ENCODE results near the gene PIGP. TPM values are rescaled to one million over a fixed set of nuclear protein-coding genes. Genes with fewer than 3 reads are reported as not detected.

PIGP gene
- polyA plus RNA-seq, 6 donors from 2014 or later, result 30.6 to 58.7 (median 36.7) TPM

DNA sequence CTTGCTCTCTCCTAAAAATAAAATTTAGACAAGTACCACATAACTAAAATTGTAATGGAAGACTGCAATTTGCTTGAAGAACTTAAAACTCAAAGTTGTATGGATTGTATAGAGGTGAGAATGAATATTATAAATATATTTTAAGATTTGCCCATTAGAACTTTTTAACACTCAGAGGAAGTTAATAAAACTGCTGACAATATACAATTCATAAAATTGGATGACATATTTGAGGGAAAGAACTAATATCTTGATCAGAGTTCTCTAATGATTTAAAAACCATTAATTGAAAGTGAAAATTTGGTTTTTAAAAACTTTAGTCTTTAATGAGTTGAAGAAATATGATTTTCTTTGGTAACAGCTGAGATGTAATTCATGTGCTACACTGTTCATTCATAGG is 21.1 kb upstream of the PIGP start:
- Mint-ChIP-seq H3K4me1 (no peaks in the 10 kb centered on the region), H3K4me3 (no peak overlapping the region), H3K27me3 (no peaks in the 10 kb centered on the region), H3K9me3 (no peaks in the 10 kb centered on the region), H3K27ac (no peak overlapping the region), H3K36me3 (peaks cover 0 to 32% of the 10 kb centered on the region in 2 donors)
- DNase-seq (no peak), ATAC-seq (ENCODE audit: low read depth in 2 of 2) (no peak)

DNA sequence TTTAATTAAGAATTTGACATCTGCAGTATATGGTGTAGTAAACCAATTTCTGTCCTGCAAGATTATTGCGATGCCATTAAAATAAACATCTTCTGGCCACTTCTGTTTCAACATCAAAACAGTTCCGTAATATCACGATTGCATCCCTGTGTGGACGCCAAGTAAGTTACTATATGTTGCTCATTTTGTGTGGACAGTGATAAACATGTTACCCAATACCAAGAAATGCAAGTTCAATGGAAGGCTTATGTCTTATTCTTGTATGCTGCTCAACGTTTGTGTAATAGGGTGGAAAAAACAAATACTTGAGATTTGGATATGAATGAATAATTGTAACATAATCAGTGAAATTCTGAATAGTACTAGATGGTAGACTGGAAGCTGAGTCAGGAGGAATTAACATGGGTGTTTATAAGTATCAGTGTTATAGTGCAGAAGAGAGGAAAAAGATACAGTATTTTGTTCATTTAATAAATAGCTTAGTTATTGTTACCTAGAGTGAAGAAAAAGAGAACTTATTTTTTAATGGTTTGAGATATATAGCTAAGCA is 15.4 kb upstream of the PIGP start:
- H3K4me1 Mint-ChIP-seq, result peaks cover 10 to 11% (median 11%) of the 10 kb centered on the region in 3 donors
- peaks cover 0 to 26% of the 10 kb centered on the region in 2 donors for H3K36me3 Mint-ChIP-seq
- H3K4me3 Mint-ChIP-seq, result no peak overlapping the region
- no peaks in the 10 kb centered on the region for H3K9me3 Mint-ChIP-seq
- DNase-seq (no peak), ATAC-seq (ENCODE audit: low read depth in 2 of 2) (no peak)
- no peaks in the 10 kb centered on the region for H3K27me3 Mint-ChIP-seq
- H3K27ac Mint-ChIP-seq, result no peak overlapping the region

DNA sequence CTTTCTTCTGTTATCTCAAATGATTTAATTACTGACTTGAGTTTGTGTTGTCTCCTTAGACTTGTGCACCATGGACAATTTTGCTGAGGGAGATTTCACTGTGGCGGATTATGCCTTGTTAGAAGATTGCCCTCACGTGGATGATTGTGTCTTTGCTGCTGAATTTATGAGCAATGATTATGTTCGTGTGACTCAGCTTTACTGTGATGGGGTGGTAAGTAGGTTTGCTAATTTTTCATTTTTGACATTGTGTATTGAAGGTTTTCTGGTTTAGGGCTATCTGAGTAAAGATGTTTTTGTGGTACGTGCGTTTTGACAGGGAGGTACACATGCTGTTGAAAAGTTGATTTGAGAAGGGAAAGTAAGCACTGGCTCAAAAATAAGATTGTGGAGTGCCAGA is 14.3 kb upstream of the PIGP start:
- no peaks in the 10 kb centered on the region for H3K27me3 Mint-ChIP-seq
- H3K4me3 Mint-ChIP-seq, result no peak overlapping the region
- H3K4me1 Mint-ChIP-seq, result peaks cover 16 to 19% (median 16%) of the 10 kb centered on the region in 3 donors
- no peak for DNase-seq
- H3K9me3 Mint-ChIP-seq, result no peaks in the 10 kb centered on the region
- no peak overlapping the region for H3K27ac Mint-ChIP-seq
- peak in 1 of 2 donors; percentile 30 for ATAC-seq (ENCODE audit: low read depth in 2 of 2)
- peaks cover 0 to 22% of the 10 kb centered on the region in 2 donors for H3K36me3 Mint-ChIP-seq

DNA sequence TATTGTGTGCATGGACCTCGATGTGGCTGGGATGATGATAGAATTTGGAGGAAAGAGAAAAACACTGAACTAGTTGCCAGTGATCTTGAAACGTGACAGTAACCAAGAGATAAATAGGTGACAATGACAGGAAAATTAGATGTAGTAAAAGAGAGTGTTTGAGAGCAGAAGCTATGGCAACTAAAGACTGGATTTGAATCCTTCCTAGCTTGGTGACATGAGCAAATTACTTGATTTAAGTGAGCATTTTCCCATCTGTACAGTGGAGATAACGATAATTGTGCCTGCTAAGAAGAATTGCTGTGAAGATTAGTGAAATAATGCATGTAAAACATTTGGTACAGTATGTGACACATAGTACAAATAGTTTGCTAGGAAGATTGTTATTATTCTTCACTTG is 12.9 kb upstream of the PIGP start:
- Mint-ChIP-seq H3K4me3 (no peak overlapping the region), H3K4me1 (peaks cover 16 to 22% (median 17%) of the 10 kb centered on the region in 3 donors), H3K36me3 (peaks cover 0 to 15% of the 10 kb centered on the region in 2 donors), H3K9me3 (no peaks in the 10 kb centered on the region), H3K27me3 (no peaks in the 10 kb centered on the region), H3K27ac (no peak overlapping the region)
- DNase-seq (no peak), ATAC-seq (ENCODE audit: low read depth in 2 of 2) (no peak)

DNA sequence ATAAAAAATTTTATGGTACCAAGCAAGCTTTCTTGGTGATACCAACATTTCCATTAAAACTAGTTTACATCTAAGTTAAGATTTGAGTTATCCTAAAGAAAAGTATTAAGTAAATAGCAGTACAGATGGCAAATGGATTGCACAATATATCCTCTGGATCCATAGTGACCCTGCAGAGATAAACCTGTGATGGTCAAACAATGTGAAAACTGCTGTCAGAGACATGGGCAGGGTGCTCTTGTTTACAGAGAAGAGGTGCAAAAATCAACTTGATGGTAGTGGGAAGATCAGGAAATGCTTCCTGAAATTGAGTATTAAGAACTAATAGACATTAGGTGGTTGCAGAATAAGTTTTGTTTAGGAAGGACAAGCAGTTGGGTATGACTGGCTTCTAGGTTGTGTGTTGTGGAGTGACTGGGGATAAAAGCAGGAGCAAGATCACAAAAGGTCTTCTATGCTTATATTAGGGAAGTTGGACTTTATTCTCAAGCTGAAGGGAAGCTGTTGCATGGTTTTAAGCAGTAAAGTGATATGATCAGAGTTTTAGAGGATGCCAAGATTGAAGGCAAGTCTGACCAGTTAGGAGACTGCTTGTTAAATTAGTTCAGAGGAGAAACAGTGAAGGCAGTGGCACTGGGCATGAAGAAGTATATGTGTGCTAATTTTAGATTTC is 10.1 kb upstream of the PIGP start:
- peak overlapping the region in 2 of 8 donors; percentile 3 to 29 for H3K4me3 Mint-ChIP-seq
- peaks cover 27 to 30% (median 29%) of the 10 kb centered on the region in 3 donors for H3K4me1 Mint-ChIP-seq
- H3K9me3 Mint-ChIP-seq, result peaks cover 3 to 20% (median 8%) of the 10 kb centered on the region in 7 donors

DNA sequence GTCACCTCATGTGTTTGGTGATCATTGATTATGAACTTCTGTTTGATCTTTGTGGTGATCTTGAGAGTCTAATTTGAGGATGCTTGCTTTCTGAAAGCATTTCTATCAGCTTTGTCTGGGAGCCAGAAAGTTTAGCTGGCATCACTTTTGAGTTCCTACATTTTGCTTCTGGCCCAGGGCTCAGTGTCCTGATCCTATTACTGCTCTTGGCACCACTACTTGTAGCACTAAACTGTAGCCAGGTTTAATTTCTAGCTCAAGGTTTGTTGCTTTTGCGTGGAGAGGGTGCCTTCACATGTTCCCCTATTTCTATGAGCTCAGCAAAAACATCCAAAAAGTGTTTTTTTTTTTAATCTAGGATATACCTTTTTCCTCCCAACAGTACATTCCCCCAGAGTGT is 9.5 kb upstream of the PIGP start:
- Mint-ChIP-seq H3K4me1 (peaks cover 31 to 37% (median 34%) of the 10 kb centered on the region in 3 donors), H3K9me3 (peaks cover 3 to 20% (median 8%) of the 10 kb centered on the region in 7 donors)

More for the DNA sequence above, 10.1 kb upstream of the PIGP start:
- Mint-ChIP-seq H3K27me3 (no peaks in the 10 kb centered on the region), H3K27ac (peak overlapping the region in 3 of 6 donors; percentile 1 to 27 (median 10)), H3K36me3 (peaks cover 11 to 13% of the 10 kb centered on the region in 2 donors)
- no peak for ATAC-seq (ENCODE audit: low read depth in 2 of 2)
- DNase-seq, result no peak

DNA sequence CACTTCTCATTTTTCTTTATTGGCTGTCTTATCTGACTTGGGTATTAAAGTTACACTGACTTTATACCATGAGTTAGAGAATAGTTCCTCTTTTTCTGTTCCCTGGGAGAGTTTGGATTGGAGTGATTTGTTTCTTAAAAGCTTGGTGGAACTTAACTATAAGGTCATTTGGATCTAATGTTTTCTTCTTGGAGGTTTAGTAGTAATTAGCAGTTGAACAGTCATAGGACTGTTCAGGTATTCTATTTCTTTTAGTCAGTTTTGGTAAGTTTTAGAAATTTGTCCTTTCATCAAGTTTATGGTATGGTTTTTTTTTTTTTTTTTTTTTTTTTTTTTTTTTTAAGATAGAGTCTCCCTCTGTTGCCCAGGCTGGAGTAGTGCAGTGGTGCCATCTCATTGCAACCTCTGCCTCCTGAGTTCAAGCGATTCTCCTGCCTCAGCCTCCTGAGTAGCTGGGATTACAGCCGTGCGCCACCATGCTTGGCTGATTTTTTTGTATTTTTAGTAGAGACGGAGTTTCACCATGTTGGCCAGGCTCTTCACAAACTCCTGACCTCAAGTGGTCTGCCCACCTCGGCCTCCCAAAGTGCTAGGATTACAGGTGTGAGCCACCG is 6.4 kb upstream of the PIGP start:
- H3K4me3 Mint-ChIP-seq, result peak overlapping the region in 1 of 8 donors; percentile 8
- peaks cover 3 to 20% (median 8%) of the 10 kb centered on the region in 7 donors for H3K9me3 Mint-ChIP-seq
- ATAC-seq (ENCODE audit: low read depth in 2 of 2) (peak; percentile 62 to 69), DNase-seq (peak; percentile 32)
- peaks cover 35 to 51% (median 48%) of the 10 kb centered on the region in 3 donors for H3K4me1 Mint-ChIP-seq
- H3K27me3 Mint-ChIP-seq, result no peaks in the 10 kb centered on the region
- H3K27ac Mint-ChIP-seq, result peak overlapping the region; percentile 2 to 82 (median 40)
- H3K36me3 Mint-ChIP-seq, result peaks cover 11 to 13% of the 10 kb centered on the region in 2 donors

More for the DNA sequence above, 9.5 kb upstream of the PIGP start:
- Mint-ChIP-seq H3K27me3 (no peaks in the 10 kb centered on the region), H3K27ac (peak overlapping the region in 1 of 6 donors; percentile 6), H3K4me3 (no peak overlapping the region), H3K36me3 (peaks cover 11 to 13% of the 10 kb centered on the region in 2 donors)
- ATAC-seq (ENCODE audit: low read depth in 2 of 2), result no peak
- DNase-seq, result no peak

DNA sequence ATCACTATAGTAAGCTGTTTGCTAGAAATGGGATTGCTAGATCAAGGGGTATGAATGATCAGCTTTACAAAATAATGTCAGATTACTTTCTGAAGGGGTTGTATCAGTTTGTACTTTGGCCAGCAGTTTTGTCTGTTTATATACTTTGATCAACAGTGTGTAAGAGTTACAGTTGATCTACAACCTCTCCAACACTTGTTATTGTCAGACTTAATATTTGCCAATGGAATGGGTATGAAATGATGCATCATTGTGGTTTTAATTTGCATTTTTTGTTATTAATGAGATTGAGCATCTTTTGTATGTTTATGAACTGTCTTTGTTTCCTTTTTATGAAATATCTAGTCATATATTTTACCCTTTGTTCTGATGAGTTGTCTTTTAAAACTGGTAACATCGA is 4.5 kb upstream of the PIGP start:
- Mint-ChIP-seq H3K27me3 (peaks cover 0 to 4% (median 0%) of the 10 kb centered on the region in 3 donors), H3K36me3 (peaks cover 5 to 13% of the 10 kb centered on the region in 2 donors), H3K27ac (peak overlapping the region in 2 of 6 donors; percentile 37 to 55), H3K4me1 (peaks cover 28 to 41% (median 40%) of the 10 kb centered on the region in 3 donors), H3K4me3 (peak overlapping the region in 1 of 8 donors; percentile 39), H3K9me3 (peaks cover 3 to 20% (median 8%) of the 10 kb centered on the region in 7 donors)
- DNase-seq (no peak), ATAC-seq (ENCODE audit: low read depth in 2 of 2) (no peak)

DNA sequence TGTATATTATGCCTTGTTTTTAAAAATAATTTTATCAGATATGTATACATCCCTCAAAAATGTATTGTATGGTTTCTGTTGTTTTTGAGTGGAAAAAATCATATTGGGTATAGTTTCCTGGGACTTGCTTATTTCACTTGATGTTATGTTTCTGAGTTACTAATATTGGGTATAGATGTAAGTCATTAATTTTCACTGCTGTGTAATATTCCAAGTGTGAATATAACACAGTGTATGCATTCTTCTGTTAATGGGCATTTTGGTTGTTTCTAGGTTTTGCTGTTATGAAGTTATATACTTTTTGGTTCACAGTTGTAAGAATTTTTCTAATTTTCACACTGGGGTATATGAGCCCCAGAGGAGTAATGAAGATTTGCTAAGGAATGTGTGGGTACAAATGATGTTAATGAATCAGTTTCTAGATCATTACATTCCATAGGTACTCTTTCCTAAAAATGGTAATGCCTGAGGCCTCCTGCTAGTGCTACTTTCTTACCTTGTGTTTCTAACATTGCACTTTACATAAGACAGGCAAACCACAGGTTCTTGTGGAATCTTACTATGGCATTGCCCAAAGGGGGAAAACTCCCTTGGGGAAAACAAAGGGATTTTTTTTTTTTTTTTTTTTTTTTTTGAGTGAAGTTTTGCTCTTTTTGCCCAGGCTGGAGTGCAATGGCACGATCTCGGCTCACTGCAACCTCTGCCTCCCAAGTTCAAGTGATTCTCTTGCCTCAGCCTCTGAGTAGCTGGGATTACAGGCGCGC is 3.4 kb upstream of the PIGP start:
- Mint-ChIP-seq H3K9me3 (peaks cover 3 to 20% (median 8%) of the 10 kb centered on the region in 7 donors), H3K27ac (peak overlapping the region in 5 of 6 donors; percentile 8 to 85 (median 47)), H3K4me3 (peak overlapping the region in 1 of 8 donors; percentile 71), H3K36me3 (peaks cover 5 to 13% of the 10 kb centered on the region in 2 donors), H3K27me3 (peaks cover 0 to 4% (median 0%) of the 10 kb centered on the region in 3 donors), H3K4me1 (peaks cover 35 to 49% (median 46%) of the 10 kb centered on the region in 3 donors)
- DNase-seq (no peak), ATAC-seq (ENCODE audit: low read depth in 2 of 2) (no peak)

DNA sequence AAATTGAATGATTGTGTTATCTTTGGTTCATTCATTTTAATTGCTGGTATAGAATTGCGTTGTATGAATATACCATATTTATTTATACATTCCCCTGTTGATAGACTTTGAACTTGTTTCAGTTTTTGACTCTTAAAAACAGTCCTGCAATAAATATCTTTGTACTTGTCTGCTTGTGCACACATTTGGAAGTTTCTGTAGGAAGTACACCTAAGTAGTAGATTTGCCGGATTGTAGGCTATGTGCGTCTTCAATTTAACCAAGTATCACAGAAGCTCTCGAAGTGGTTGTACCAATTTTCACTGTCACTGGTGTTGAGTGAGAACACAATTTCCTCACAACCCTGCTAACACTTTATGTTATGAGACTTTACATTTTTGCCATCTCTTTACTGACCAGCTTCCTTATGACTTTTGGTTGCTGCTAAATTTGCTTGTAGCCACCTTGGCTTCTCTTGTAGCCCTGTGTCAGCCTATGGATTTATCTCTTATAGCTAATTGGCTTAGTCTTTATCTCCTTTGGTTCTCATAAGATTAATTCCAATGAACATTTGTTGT is 2.4 kb upstream of the PIGP start:
- DNase-seq (no peak), ATAC-seq (ENCODE audit: low read depth in 2 of 2) (no peak)
- Mint-ChIP-seq H3K9me3 (peaks cover 3 to 18% (median 7%) of the 10 kb centered on the region in 7 donors), H3K27me3 (peaks cover 0 to 4% (median 0%) of the 10 kb centered on the region in 3 donors), H3K36me3 (peaks cover 5 to 13% of the 10 kb centered on the region in 2 donors), H3K4me1 (peaks cover 35 to 55% (median 54%) of the 10 kb centered on the region in 3 donors), H3K27ac (peak overlapping the region; percentile 11 to 100 (median 96)), H3K4me3 (peak overlapping the region in 4 of 8 donors; percentile 45 to 93 (median 68))

DNA sequence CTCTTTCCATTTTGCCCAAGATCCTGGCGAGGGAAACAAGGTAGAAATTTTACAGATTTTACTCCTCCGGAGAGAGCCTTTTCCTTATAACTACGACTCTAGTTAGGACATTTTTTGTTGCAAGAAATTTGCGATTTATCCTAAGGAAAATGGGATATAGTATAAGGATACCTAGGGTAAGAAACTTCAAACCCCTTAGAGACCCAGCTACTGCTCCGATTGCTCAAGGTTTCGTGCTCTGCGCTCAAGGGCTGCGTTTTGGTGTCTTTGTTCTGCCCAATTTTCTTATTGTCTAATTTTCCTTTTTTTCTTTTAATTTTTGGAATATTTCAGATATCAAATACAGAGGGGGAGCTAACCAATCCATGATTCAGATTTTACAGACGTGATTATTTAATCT is 1.7 kb upstream of the PIGP start:
- ATAC-seq (ENCODE audit: low read depth in 2 of 2) (no peak), DNase-seq (no peak)
- peaks cover 3 to 11% (median 5%) of the 10 kb centered on the region in 7 donors for H3K9me3 Mint-ChIP-seq
- peaks cover 5 to 8% of the 10 kb centered on the region in 2 donors for H3K36me3 Mint-ChIP-seq
- H3K27me3 Mint-ChIP-seq, result peaks cover 0 to 4% (median 0%) of the 10 kb centered on the region in 3 donors
- peaks cover 35 to 60% (median 54%) of the 10 kb centered on the region in 3 donors for H3K4me1 Mint-ChIP-seq
- H3K4me3 Mint-ChIP-seq, result peak overlapping the region; percentile 85 to 99 (median 94)
- H3K27ac Mint-ChIP-seq, result peak overlapping the region; percentile 98 to 100 (median 100)

DNA sequence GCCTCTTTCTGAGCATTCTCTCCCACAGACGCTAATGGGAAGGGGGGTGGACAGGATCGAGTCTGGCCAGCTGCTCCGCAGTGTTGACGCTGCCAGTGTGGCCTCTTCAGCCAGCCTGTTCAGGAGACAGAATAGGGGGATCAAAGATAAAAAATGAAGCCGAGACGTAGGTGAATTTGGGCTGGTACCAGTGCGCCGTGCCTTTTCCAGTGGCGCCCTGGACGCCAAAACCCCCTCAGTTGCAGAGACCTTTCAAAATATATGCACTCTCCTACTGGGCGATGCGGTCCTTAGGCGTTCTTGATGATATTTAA is 1.3 kb upstream of the PIGP start:
- Mint-ChIP-seq H3K4me3 (peak overlapping the region; percentile 85 to 99 (median 94)), H3K9me3 (peaks cover 2 to 7% (median 3%) of the 10 kb centered on the region in 7 donors), H3K36me3 (peaks cover 3 to 5% of the 10 kb centered on the region in 2 donors), H3K4me1 (peaks cover 33 to 57% (median 53%) of the 10 kb centered on the region in 3 donors), H3K27ac (peak overlapping the region; percentile 98 to 100 (median 100)), H3K27me3 (peaks cover 0 to 4% (median 0%) of the 10 kb centered on the region in 3 donors)
- ATAC-seq (ENCODE audit: low read depth in 2 of 2) (no peak), DNase-seq (no peak)
